Memory B cell (primary cell): ENCODE results near the gene AKR1C2.
"Not testable (repeated sequence)": the region's sequence is repeated elsewhere in the genome, so short reads cannot be mapped to it uniquely, and the experiment has no call there.

ENCODE experiments used
- ATAC-seq: fragments of 150-1000 bp; cut with Tn5 transposase; 2 replicates; pipeline ENCODE4 v1.10.0; 2021; ENCODE audit warnings: low read depth, mild to moderate bottlenecking, moderate library complexity
- DNase-seq, 2 donors: peaks; one replicate each; pipeline ENCODE4 v3.0.0; 2022; ENCODE audit warnings: low spot score in 2 of 2
- H3K27ac Mint-ChIP-seq: one replicate; pipeline ENCODE4 v1.8.0; 2022; ENCODE audit warnings: mild to moderate bottlenecking, moderate library complexity, mixed read lengths
- H3K27me3 Mint-ChIP-seq: one replicate; pipeline ENCODE4 v1.8.0; 2022; ENCODE audit warnings: mixed read lengths
- H3K36me3 Mint-ChIP-seq: one replicate; pipeline ENCODE4 v1.8.0; 2022; ENCODE audit warnings: mild to moderate bottlenecking, mixed read lengths
- H3K4me1 Mint-ChIP-seq: one replicate; pipeline ENCODE4 v1.8.0; 2022; ENCODE audit warnings: mixed read lengths
- H3K4me3 Mint-ChIP-seq: one replicate; pipeline ENCODE4 v1.8.0; 2022; ENCODE audit warnings: mild to moderate bottlenecking, moderate library complexity, mixed read lengths
- H3K9me3 Mint-ChIP-seq: one replicate; pipeline ENCODE4 v1.8.0; 2022; ENCODE audit warnings: mixed read lengths

The AKR1C2 gene

GRCh38 chr10:4988000-4988641, 15.5 kb downstream of the AKR1C2 start:
- not testable (repeated sequence) for H3K36me3 Mint-ChIP-seq, H3K4me3 Mint-ChIP-seq, H3K9me3 Mint-ChIP-seq, H3K4me1 Mint-ChIP-seq, H3K27ac Mint-ChIP-seq, H3K27me3 Mint-ChIP-seq, DNase-seq, ATAC-seq

- H3K4me3 Mint-ChIP-seq = no peak overlapping the region
- peaks cover 5% of the 10 kb centered on the region for H3K27me3 Mint-ChIP-seq
- H3K36me3 Mint-ChIP-seq = no peaks in the 10 kb centered on the region
These were observed 18.6 kb downstream of the AKR1C2 start for GRCh38 chr10:4984971-4985594.

GRCh38 chr10:4984223-4984622, 19.4 kb downstream of the AKR1C2 start:
- DNase-seq = no peak

More at GRCh38 chr10:4984971-4985594, 18.6 kb downstream of the AKR1C2 start:
- DNase-seq (no peak), ATAC-seq (no peak)
- no peak overlapping the region for H3K27ac Mint-ChIP-seq
- H3K4me1 Mint-ChIP-seq = peaks cover 4% of the 10 kb centered on the region
- no peaks in the 10 kb centered on the region for H3K9me3 Mint-ChIP-seq

GRCh38 chr10:4983615-4984216, 19.9 kb downstream of the AKR1C2 start:
- ATAC-seq (no peak), DNase-seq (no peak)
- no peak overlapping the region for H3K27ac Mint-ChIP-seq
- H3K4me3 Mint-ChIP-seq = no peak overlapping the region
- no peaks in the 10 kb centered on the region for H3K9me3 Mint-ChIP-seq
- H3K36me3 Mint-ChIP-seq = no peaks in the 10 kb centered on the region
- peaks cover 5% of the 10 kb centered on the region for H3K27me3 Mint-ChIP-seq
- H3K4me1 Mint-ChIP-seq = peaks cover 4% of the 10 kb centered on the region

More at GRCh38 chr10:4984223-4984622, 19.4 kb downstream of the AKR1C2 start:
- Mint-ChIP-seq H3K4me1 (peaks cover 4% of the 10 kb centered on the region), H3K36me3 (no peaks in the 10 kb centered on the region), H3K27me3 (peaks cover 5% of the 10 kb centered on the region), H3K9me3 (no peaks in the 10 kb centered on the region), H3K27ac (no peak overlapping the region), H3K4me3 (no peak overlapping the region)
- no peak for ATAC-seq

GRCh38 chr10:4982764-4983226, 20.9 kb downstream of the AKR1C2 start:
- no peak for DNase-seq
- H3K27me3 Mint-ChIP-seq = peaks cover 5% of the 10 kb centered on the region
- no peaks in the 10 kb centered on the region for H3K36me3 Mint-ChIP-seq
- no peak overlapping the region for H3K27ac Mint-ChIP-seq
- H3K9me3 Mint-ChIP-seq = no peaks in the 10 kb centered on the region
- peaks cover 4% of the 10 kb centered on the region for H3K4me1 Mint-ChIP-seq
- H3K4me3 Mint-ChIP-seq = no peak overlapping the region
- no peak for ATAC-seq

GRCh38 chr10:4981722-4982471, 21.8 kb downstream of the AKR1C2 start:
- ATAC-seq (no peak), DNase-seq (no peak)
- no peaks in the 10 kb centered on the region for H3K9me3 Mint-ChIP-seq
- no peaks in the 10 kb centered on the region for H3K36me3 Mint-ChIP-seq
- no peak overlapping the region for H3K4me3 Mint-ChIP-seq
- peaks cover 4% of the 10 kb centered on the region for H3K4me1 Mint-ChIP-seq
- H3K27me3 Mint-ChIP-seq = peaks cover 5% of the 10 kb centered on the region
- no peak overlapping the region for H3K27ac Mint-ChIP-seq

GRCh38 chr10:4980793-4981192, 22.9 kb downstream of the AKR1C2 start:
- H3K4me3 Mint-ChIP-seq = no peak overlapping the region
- H3K4me1 Mint-ChIP-seq = peaks cover 4% of the 10 kb centered on the region
- H3K27ac Mint-ChIP-seq = no peak overlapping the region
- ATAC-seq (no peak), DNase-seq (no peak)
- H3K9me3 Mint-ChIP-seq = no peaks in the 10 kb centered on the region
- H3K27me3 Mint-ChIP-seq = peaks cover 5% of the 10 kb centered on the region
- no peaks in the 10 kb centered on the region for H3K36me3 Mint-ChIP-seq

GRCh38 chr10:4978870-4979269, 24.8 kb downstream of the AKR1C2 start:
- no peaks in the 10 kb centered on the region for H3K9me3 Mint-ChIP-seq
- no peak for DNase-seq
- no peak for ATAC-seq
- H3K4me3 Mint-ChIP-seq = no peak overlapping the region
- H3K4me1 Mint-ChIP-seq = peaks cover 4% of the 10 kb centered on the region
- peaks cover 5% of the 10 kb centered on the region for H3K27me3 Mint-ChIP-seq
- H3K27ac Mint-ChIP-seq = no peak overlapping the region
- no peaks in the 10 kb centered on the region for H3K36me3 Mint-ChIP-seq

GRCh38 chr10:4977025-4977424, 26.6 kb downstream of the AKR1C2 start:
- no peak for DNase-seq
- Mint-ChIP-seq H3K27ac (no peak overlapping the region), H3K4me1 (peaks cover 4% of the 10 kb centered on the region), H3K9me3 (no peaks in the 10 kb centered on the region), H3K4me3 (no peak overlapping the region), H3K27me3 (peaks cover 5% of the 10 kb centered on the region), H3K36me3 (no peaks in the 10 kb centered on the region)
- ATAC-seq = no peak

- not testable (repeated sequence) for H3K4me1 Mint-ChIP-seq, DNase-seq, H3K4me3 Mint-ChIP-seq, H3K9me3 Mint-ChIP-seq, H3K27me3 Mint-ChIP-seq, H3K36me3 Mint-ChIP-seq, H3K27ac Mint-ChIP-seq, ATAC-seq
These were observed 29.3 kb downstream of the AKR1C2 start for GRCh38 chr10:4974400-4974799.

GRCh38 chr10:4973294-4973693, 30.4 kb downstream of the AKR1C2 start:
- H3K4me3 Mint-ChIP-seq, DNase-seq, ATAC-seq, H3K27ac Mint-ChIP-seq, H3K4me1 Mint-ChIP-seq, H3K9me3 Mint-ChIP-seq, H3K36me3 Mint-ChIP-seq, H3K27me3 Mint-ChIP-seq: not testable (repeated sequence)

GRCh38 chr10:4972369-4973142, 31.1 kb downstream of the AKR1C2 start:
- not testable (repeated sequence) for H3K36me3 Mint-ChIP-seq, H3K4me1 Mint-ChIP-seq, ATAC-seq, H3K27ac Mint-ChIP-seq, H3K27me3 Mint-ChIP-seq, DNase-seq, H3K9me3 Mint-ChIP-seq, H3K4me3 Mint-ChIP-seq

GRCh38 chr10:4970362-4970761, 33.3 kb downstream of the AKR1C2 start:
- not testable (repeated sequence) for H3K9me3 Mint-ChIP-seq, ATAC-seq, H3K4me3 Mint-ChIP-seq, H3K36me3 Mint-ChIP-seq, H3K27ac Mint-ChIP-seq, H3K4me1 Mint-ChIP-seq, H3K27me3 Mint-ChIP-seq, DNase-seq
